ENCODE results near the gene RNF26. TPM values are rescaled to one million over a fixed set of nuclear protein-coding genes. Genes with fewer than 3 reads are reported as not detected.

Gene RNF26
- total RNA-seq, 1 donor from 2014 or later, result 17.8 TPM

DNA sequence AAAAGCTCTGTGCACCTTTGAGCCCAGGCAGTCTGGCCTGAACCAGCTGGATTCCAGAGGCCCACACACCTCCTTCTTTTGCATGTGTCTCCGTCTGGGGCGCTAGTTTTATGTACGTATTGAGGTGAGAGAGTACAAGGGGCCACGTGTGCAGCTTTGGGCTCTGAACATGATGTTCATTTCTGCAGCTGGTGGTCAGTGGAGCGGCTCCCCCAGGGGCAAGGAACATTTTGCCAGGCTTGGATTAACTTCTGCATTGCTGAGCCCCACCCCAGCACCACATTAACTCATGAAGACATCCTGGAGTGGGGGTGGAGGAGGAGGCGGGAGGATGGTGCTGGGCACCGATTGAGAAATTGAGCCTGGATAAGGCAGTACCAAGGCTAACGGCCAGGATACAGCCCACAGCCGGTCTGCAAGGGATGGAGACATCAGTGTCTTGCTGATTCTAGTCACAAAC, 33.4 kb downstream of the RNF26 start:
- H3K36me3 ChIP-seq (ENCODE audit: control insufficient read depth, insufficient read depth, low read length), result no peaks in the 10 kb centered on the region
- no peak for TF ChIP-seq CTCF (IDR thresholded peaks at IDR 0.05; ENCODE audit: insufficient read depth, low read length, poor library complexity, severe bottlenecking)
- H3K27me3 ChIP-seq (ENCODE audit: control insufficient read depth, insufficient read depth, low read length), result peaks cover 6% of the 10 kb centered on the region
- DNase-seq (ENCODE audit: low read depth), result no peak
- no peak overlapping the region for H3K4me3 ChIP-seq (ENCODE audit: low read depth, low read length)

DNA sequence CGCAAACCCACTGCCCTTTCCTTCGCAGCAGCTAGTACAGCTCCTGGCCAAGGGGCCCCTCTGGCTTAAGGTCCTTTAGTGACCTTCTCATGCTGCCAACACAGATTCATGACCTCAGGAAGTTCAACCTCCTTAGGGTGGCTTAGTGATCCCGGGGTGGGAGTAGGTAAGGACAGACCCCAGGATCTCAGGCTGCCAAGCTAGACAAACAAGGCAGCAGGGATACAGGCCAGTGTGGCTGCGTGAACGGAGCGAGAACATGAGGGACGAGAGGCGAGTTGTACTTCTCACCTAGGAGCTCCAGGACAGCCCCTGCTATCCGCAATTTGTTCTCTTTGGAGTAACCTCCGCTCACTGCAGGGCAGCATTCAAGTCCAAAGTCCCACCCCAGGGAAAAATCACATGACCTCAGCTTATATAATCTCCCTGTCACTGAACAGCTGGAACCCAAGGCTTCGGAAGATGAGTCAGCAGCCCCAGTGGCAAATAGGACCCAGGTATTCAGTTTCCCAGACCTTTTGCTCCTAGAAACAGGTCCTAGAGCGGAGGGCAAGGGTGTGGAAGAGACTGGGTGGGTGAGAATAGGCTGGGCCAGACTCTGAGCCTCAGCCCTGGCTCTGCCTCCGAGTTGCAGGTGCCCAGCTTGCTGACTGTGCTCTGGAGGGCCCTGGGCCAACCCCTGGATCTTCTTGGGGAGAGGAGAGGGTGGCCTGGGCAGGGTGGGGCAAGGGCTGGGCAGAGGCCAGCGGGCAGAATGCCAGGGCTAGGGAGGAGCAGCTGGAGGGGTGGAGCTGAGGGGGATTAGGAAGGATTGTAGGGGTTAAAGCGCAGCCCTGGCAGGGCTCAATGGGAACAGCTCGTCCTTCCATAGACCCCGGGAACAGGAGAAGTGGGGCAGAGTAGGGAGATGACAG, 34.1 kb downstream of the RNF26 start:
- no peaks in the 10 kb centered on the region for H3K36me3 ChIP-seq (ENCODE audit: control insufficient read depth, insufficient read depth, low read length)
- H3K27me3 ChIP-seq (ENCODE audit: control insufficient read depth, insufficient read depth, low read length), result peaks cover 6% of the 10 kb centered on the region
- no peak for TF ChIP-seq CTCF (IDR thresholded peaks at IDR 0.05; ENCODE audit: insufficient read depth, low read length, poor library complexity, severe bottlenecking)
- H3K4me3 ChIP-seq (ENCODE audit: low read depth, low read length), result no peak overlapping the region
- no peak for DNase-seq (ENCODE audit: low read depth)

- Histone ChIP-seq H3K27me3 (ENCODE audit: control insufficient read depth, insufficient read depth, low read length) (peaks cover 3% of the 10 kb centered on the region), H3K4me3 (ENCODE audit: low read depth, low read length) (no peak overlapping the region), H3K36me3 (ENCODE audit: control insufficient read depth, insufficient read depth, low read length) (no peaks in the 10 kb centered on the region)
- no peak for TF ChIP-seq CTCF (IDR thresholded peaks at IDR 0.05; ENCODE audit: insufficient read depth, low read length, poor library complexity, severe bottlenecking)
- DNase-seq (ENCODE audit: low read depth), result no peak
These were observed 35.0 kb downstream of the RNF26 start for GRCh38 chr11:119369132-119369925.

DNA sequence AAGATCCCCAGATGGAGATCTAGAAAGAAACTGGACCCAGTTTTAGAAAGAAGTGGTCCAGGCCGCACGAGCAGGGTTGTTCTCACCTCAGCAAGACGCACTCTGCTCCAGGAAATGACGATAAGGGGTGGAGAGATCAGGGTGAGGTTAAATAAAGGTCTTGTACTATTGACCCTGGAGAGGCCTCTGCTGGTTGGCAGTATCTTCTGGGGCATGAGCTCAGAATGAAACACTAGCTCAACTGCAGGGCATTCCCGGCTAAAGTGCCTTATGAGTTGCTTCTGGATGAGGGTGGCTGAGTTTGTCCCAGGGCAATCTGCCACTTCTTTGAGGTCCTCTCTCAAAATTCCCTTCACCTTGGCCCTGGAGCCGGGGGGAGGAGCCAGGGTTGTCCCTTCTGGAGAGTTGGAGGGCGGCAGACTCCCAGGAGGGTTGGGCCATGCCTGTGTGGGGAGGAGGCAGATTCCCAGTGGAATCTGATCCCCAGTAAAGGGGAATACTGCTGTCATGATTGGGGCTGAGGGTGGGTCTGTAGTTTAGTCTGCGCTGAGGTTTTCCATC, 36.2 kb downstream of the RNF26 start:
- no peak for TF ChIP-seq CTCF (IDR thresholded peaks at IDR 0.05; ENCODE audit: insufficient read depth, low read length, poor library complexity, severe bottlenecking)
- Histone ChIP-seq H3K36me3 (ENCODE audit: control insufficient read depth, insufficient read depth, low read length) (no peaks in the 10 kb centered on the region), H3K27me3 (ENCODE audit: control insufficient read depth, insufficient read depth, low read length) (no peaks in the 10 kb centered on the region), H3K4me3 (ENCODE audit: low read depth, low read length) (no peak overlapping the region)
- no peak for DNase-seq (ENCODE audit: low read depth)

GRCh38 chr11:119371067-119371601, 36.8 kb downstream of the RNF26 start:
- TF ChIP-seq CTCF (IDR thresholded peaks at IDR 0.05; ENCODE audit: insufficient read depth, low read length, poor library complexity, severe bottlenecking), result no peak
- Histone ChIP-seq H3K4me3 (ENCODE audit: low read depth, low read length) (no peak overlapping the region), H3K27me3 (ENCODE audit: control insufficient read depth, insufficient read depth, low read length) (no peaks in the 10 kb centered on the region), H3K36me3 (ENCODE audit: control insufficient read depth, insufficient read depth, low read length) (no peaks in the 10 kb centered on the region)
- DNase-seq (ENCODE audit: low read depth), result no peak

Measured in kidney epithelial cell (primary cell).